GM18907 (cell line): ENCODE data around the gene TLR10.
"Not testable (repeated sequence)": the region's sequence is repeated elsewhere in the genome, so short reads cannot be mapped to it uniquely, and the experiment has no call there.

Experiments used
- ATAC-seq: cut with Tn5 transposase; IDR thresholded peaks from one replicate; pipeline ENCODE4 v1.9.1; 2021; ENCODE audit warnings: mild to moderate bottlenecking, moderate library complexity; ENCODE audit not compliant: unreplicated experiment

Gene TLR10

GRCh38 chr4:38768968-38769394 is 13.8 kb downstream of the TLR10 start:
- ATAC-seq, result no peak

GRCh38 chr4:38766940-38767339 is 15.8 kb downstream of the TLR10 start:
- ATAC-seq, result not testable (repeated sequence)

- no peak for ATAC-seq
Observed at GRCh38 chr4:38765382-38765781, 17.4 kb downstream of the TLR10 start.

GRCh38 chr4:38764277-38764676 is 18.5 kb downstream of the TLR10 start:
- ATAC-seq, result no peak

- peak; percentile 27 for ATAC-seq
Observed at GRCh38 chr4:38762560-38762959, 20.2 kb downstream of the TLR10 start.

DNA sequence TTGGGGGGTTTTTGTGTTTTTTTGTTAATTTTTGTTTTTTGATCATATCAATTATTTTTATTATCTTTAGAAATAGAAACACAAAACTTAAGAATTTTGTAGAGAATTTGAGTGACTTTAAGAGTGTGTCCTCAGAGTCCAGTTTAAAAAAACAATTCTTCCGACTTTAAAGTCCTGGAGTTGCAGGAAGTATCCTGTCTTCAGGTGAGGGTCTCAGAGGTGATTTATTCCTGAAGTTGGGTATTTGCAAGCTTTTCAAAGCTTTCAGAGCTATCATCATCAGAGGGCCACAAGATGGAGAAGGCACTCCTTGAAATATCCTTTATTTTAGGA is 23.0 kb downstream of the TLR10 start:
- no peak for ATAC-seq

DNA sequence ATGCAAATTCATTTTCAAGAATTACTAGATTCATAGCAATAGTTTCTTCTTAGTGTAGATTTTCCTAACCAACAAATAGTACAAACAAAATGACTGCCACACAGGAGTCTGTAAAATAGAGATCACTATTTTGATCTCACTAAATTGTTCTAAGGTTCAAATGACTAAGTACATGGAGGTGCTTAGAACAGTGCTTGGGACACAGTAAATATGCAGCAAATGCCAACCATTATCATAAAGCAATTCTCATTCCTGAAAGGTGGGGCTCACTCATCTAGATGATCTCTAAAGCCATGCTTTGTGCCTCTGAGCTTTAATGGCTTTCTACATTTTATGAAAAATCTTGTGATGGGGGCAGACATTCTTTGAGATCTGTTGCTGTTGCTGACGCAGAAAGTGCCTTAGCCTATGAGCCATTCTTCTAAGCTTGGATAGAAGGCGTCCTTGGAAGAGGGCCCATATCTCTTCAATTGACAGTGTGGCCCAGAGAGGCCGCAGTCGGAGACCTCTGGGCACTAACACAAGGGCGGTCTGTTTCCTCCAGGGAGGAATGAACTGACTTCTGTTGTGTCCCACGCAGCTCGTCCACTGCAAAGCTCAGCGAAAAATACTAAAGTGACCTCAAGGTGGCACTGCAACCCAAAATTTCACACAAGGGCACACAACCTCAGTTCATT is 23.5 kb downstream of the TLR10 start:
- ATAC-seq, result no peak

- no peak for ATAC-seq
Observed at GRCh38 chr4:38757945-38758600, 24.7 kb downstream of the TLR10 start.

DNA sequence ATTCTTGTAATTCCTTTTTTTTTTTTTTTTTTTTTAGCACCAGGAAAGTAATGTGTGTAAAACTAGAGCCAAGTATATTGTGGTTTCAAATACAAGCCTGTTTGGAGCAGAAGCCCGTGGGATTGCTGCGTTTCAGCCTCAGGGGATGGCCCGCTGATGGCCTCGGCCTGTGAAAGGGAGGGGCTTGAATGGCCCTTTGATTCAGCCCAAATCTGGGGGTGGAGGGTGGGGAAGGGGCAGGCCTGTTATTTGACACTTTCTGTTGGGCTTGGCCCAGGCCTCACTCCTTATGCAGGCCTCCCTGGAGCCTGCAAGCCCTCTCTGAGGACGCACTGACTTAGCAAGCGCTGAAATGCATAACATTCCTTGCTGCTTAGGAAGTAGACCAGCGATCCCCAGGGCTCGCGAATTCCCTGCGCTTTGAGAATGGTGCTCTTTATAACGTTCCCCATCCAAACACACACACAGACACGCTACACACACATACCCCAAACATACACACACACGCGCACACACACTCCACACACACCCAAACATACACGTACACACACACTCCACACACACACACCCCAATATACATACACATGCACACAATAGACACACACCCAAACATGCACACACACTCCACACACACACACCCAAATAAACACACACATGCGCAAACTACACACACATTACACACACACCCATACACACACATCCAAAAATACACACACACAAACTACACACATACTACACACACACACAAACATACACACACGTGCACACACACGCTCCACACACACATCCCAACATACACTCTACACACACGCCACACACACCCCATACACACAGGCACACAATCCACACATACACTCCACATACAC is 29.6 kb downstream of the TLR10 start:
- no peak for ATAC-seq

DNA sequence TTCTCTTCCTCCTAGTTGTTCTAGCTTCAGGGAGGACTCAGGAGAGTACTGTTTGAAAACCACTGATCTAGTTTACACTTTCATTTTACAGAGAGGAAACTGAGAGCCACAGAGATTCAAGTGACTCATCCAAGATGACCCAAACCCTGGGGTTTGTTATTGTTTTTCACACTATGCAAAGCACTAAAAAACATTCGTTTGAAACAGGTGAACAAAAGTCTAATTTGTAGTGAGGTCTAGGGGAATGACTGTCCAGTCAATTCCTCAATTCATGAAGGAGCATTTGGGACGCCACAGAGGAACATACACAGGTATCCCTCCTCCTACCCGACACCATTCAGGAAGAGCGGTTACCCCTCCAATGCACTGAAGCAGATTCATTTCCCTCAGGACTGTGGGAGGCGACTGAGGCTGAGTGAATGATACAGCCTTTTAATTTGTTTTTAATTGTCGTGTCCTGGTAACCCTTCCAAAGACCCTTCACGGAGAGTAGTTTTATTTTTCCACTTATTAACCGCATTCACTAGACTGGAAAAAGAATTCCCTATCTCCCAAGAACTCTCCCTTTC is 30.3 kb downstream of the TLR10 start:
- peak; percentile 94 for ATAC-seq

DNA sequence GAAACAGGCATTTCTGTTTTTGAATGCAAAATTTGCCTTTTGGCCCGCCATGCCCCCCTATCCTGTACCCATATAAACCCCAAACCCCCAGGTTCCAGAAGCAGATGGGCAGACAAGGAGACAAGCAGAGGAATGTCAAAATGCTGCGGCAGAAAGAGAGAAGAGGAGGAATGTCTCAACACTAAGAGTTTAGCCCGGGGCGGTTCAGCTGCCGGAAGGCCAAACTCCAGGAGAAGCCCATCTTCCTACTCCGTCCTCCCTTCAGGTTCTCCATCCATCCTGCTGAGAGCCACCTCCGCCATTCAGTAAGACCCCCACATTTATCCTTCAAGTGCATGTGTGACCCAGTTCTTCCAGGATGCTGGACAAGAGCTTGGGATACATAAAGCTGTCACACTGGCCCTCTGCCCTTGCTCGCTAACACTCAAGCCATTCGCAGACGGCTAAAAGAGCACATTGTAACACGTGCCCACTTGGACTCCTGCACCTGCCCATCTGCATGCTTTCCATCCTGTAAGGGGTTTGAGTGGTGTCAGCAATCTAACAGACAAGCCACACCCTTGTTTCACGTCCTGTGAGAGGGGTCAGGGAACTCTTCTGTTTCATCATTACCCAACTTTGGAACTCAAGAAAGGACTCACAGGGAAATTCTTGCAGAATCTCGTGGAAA is 31.3 kb downstream of the TLR10 start:
- no peak for ATAC-seq

GRCh38 chr4:38749336-38749735 is 33.5 kb downstream of the TLR10 start:
- no peak for ATAC-seq

DNA sequence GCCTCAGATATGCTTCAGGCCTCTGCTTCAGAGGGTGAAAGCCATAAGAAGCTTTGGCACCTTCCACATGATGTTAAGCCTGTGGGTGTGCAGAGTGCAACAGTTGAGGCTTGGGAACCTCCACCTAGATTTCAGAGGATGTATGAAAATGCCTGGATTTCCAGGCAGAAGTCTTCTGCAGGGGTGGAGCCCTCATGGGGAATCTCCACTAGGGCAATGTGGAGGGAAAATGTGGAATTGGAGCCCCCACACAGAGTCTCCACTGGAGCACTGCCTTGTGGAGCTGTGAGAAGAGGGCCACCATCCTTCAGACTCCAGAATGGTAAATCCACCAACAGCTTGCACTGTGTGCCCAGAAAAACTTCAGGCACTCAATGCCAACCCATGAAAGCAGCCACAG is 35.2 kb downstream of the TLR10 start:
- ATAC-seq, result no peak

GRCh38 chr4:38745881-38746280 is 36.9 kb downstream of the TLR10 start:
- ATAC-seq, result no peak

DNA sequence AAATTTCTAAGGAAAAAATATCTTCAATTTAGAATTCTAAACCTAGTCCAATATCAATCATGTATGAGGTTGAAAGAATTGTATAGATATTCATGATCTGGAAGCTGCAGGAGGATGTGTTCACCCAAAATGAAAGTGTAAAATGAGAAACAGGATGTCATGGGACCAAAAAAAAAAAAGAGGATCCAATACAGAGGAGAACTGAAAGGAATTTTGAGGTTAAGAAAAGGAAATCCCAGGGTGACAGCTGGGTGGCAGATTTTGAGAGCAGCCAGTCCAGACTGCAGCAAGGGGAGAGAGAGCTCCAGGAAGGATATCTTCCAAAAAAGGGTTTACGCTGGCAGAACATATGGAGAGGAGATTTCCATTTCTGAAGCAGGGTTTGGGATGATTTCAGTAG is 38.9 kb downstream of the TLR10 start:
- ATAC-seq, result no peak

DNA sequence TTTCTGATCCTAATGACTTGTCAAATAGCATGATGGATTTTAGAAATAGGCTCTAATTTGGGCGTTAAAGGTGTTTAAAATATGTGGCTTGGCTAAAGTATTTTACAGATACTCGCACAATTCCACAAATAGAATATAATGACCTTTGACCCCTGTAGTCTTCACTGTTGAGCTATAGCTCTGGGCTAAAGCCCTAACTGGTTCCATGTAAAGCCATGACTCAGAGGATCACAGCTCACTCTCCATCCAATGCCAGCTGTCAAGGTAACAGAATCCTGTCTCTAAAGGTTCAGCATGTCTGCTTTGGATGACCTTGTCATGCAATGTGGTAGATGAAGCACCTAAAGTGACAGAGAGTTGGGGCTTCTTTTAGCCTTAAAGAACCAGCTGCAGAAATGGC is 42.5 kb downstream of the TLR10 start:
- ATAC-seq, result no peak

GRCh38 chr4:38738940-38739803 is 43.6 kb downstream of the TLR10 start:
- ATAC-seq, result no peak

- no peak for ATAC-seq
Observed at GRCh38 chr4:38735870-38736269, 46.9 kb downstream of the TLR10 start.

- no peak for ATAC-seq
Observed at GRCh38 chr4:38734911-38735310, 47.9 kb downstream of the TLR10 start.

DNA sequence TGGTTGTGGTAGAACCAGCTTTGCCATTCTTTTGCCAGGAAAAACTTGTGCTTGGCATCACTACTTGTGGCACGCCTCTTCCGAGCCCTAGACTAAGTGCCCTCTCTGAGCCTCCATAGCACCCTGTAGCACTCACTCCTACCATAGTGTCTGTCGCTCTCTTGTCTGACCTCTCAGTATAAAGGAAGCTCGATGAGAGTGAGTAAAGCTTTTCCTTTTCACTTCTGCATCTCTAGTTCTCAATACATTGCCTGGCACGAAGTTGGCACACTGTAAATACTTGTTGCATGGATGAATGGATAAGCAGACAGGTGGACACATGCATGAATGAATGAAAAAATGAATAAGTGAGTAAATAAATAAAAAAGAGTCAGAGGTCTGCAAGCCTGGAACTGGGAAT is 48.3 kb downstream of the TLR10 start:
- ATAC-seq, result no peak
